HCT116 (cell line): ENCODE data around the gene RIPOR2. TPM values are rescaled to one million over a fixed set of nuclear protein-coding genes. Genes with fewer than 3 reads are reported as not detected.

Experiments
- ATAC-seq: fragments of 200-7000 bp; cut with Tn5 transposase; 2 replicates; pipeline ENCODE4 v1.9.1; 2020; ENCODE audit warnings: mild to moderate bottlenecking, moderate library complexity
- BruUV-seq: library from RNA; stranded (reverse); fragments of 400-500 nt; replicated peaks from 2 replicates; lab custom pipeline; 2021; lab: Mats Ljungman, UMichigan
- CTCF ChIA-PET: fragments of 300-600 bp; sonication (Branson Sonifier 250); formaldehyde crosslinking; loops from one replicate; lab custom pipeline; 2021; ENCODE audit warnings: antibody characterized with exemption; lab: Charles Lee
- POLR2A ChIA-PET: fragments of 300-600, 350-600 bp; sonication (Branson Sonifier 250); formaldehyde crosslinking; loops from one replicate; lab custom pipeline; 2021; ENCODE audit warnings: antibody characterized with exemption; lab: Charles Lee
- RAD21 ChIA-PET, 2 experiments: fragments of 300-600 bp; sonication (Branson Sonifier 250); formaldehyde crosslinking; loops; one replicate each; lab custom pipeline; 2023; ENCODE audit warnings: low total read pairs in 2 of 2; ENCODE audit not compliant: uncharacterized antibody in 2 of 2, unreplicated experiment in 2 of 2, low non-redundant PET in 1 of 2; lab: Charles Lee
- DNase-seq: peaks from one replicate; pipeline ENCODE4 v3.0.0-alpha.2; 2010; ENCODE audit warnings: low read depth, low spot score
- H2AFZ ChIP-seq: fragments of 200-600 bp; shearing (Covaris generic), sonication (generic); 2 replicates; pipeline ENCODE4 v1.6.1; 2017; ENCODE audit warnings: low read depth, mixed run types, mixed read lengths, antibody characterized with exemption, low read length; ENCODE audit not compliant: poor library complexity, severe bottlenecking
- H3K27ac ChIP-seq: 2 replicates; pipeline ENCODE4 v1.5.1; 2012; ENCODE audit warnings: low read depth, low read length
- H3K27me3 ChIP-seq: fragments of 200-600 bp; sonication (generic); 2 replicates; pipeline ENCODE4 v1.6.1; 2016; ENCODE audit warnings: mixed run types, low read length, mixed read lengths; ENCODE audit not compliant: insufficient read depth
- H3K36me3 ChIP-seq, 2 experiments: fragments of 200-500 bp in 1 of 2; fragments of 200-600 bp in 1 of 2; sonication (Bioruptor generic) in 1 of 2; sonication (generic) in 1 of 2; 2 replicates each; pipeline versions ENCODE4 v1.5.1 to v1.6.1; 2014 to 2016; ENCODE audit warnings: low read length in 2 of 2, inconsistent platforms in 1 of 2, mixed read lengths in 1 of 2, mixed run types in 1 of 2; ENCODE audit not compliant: insufficient read depth in 2 of 2, control insufficient read depth in 1 of 2
- H3K4me1 ChIP-seq, 2 experiments: fragments of 200-600 bp in 1 of 2; sonication (generic) in 1 of 2; 2 replicates each; pipeline versions ENCODE4 v1.5.1 to v1.6.1; 2012 to 2017; ENCODE audit warnings: low read length in 2 of 2, inconsistent platforms in 1 of 2, mild to moderate bottlenecking in 1 of 2, mixed read lengths in 1 of 2, mixed run types in 1 of 2, moderate library complexity in 1 of 2; ENCODE audit not compliant: insufficient read depth in 2 of 2, control insufficient read depth in 1 of 2
- H3K4me2 ChIP-seq: fragments of 200-600 bp; sonication (generic); 2 replicates; pipeline ENCODE4 v1.6.1; 2017; ENCODE audit warnings: mixed run types, low read length, mixed read lengths
- H3K4me3 ChIP-seq, 2 experiments: fragments of 200-600 bp in 1 of 2; sonication (generic) in 1 of 2; replicated peaks in 1 of 2; 2 replicates each; pipeline ENCODE4 v1.5.1; 2011 to 2016; ENCODE audit warnings: low read length in 2 of 2, control low read depth in 1 of 2, low read depth in 1 of 2, mild to moderate bottlenecking in 1 of 2, mixed read lengths in 1 of 2, mixed run types in 1 of 2
- H3K79me2 ChIP-seq: fragments of 200-600 bp; sonication (generic); 2 replicates; pipeline ENCODE4 v1.6.1; 2017; ENCODE audit warnings: mild to moderate bottlenecking, mixed run types, low read length, moderate library complexity, mixed read lengths; ENCODE audit not compliant: insufficient read depth
- H3K9ac ChIP-seq: fragments of 200-600 bp; sonication (generic); 2 replicates; pipeline ENCODE4 v1.6.1; 2016; ENCODE audit warnings: low read length, mixed read lengths
- H3K9me2 ChIP-seq: fragments of 200-600 bp; sonication (generic), shearing (Covaris generic); 2 replicates; pipeline ENCODE4 v1.6.1; 2017; ENCODE audit warnings: mixed run types, mild to moderate bottlenecking, moderate library complexity; ENCODE audit not compliant: insufficient read depth
- H3K9me3 ChIP-seq, 2 experiments: fragments of 200-500 bp in 1 of 2; fragments of 200-600 bp in 1 of 2; sonication (Bioruptor generic) in 1 of 2; sonication (generic) in 1 of 2; 2 replicates each; pipeline ENCODE4 v1.6.1; 2014 to 2017; ENCODE audit warnings: low read length in 2 of 2, mixed read lengths in 2 of 2, inconsistent platforms in 1 of 2, low read depth in 1 of 2, mild to moderate bottlenecking in 1 of 2, mixed run types in 1 of 2, moderate library complexity in 1 of 2; ENCODE audit not compliant: control insufficient read depth in 1 of 2, insufficient read depth in 1 of 2
- H4K20me1 ChIP-seq: fragments of 200-600 bp; sonication (generic), shearing (Covaris generic); 2 replicates; pipeline ENCODE4 v1.6.1; 2017; ENCODE audit warnings: mixed run types, mild to moderate bottlenecking, moderate library complexity; ENCODE audit not compliant: insufficient read depth
- CEBPB ChIP-seq: IDR thresholded peaks from 2 replicates; pipeline ENCODE4 v1.6.1; 2012; ENCODE audit warnings: low read depth
- ELF1 ChIP-seq: IDR thresholded peaks from 2 replicates; pipeline ENCODE4 v1.6.1; 2012; ENCODE audit warnings: low read depth, borderline replicate concordance
- EZH2 ChIP-seq: fragments of 200-600 bp; sonication (generic); IDR thresholded peaks from 2 replicates; pipeline ENCODE4 v1.6.1; 2017; ENCODE audit warnings: antibody characterized with exemption, mixed run types
- RAD21 ChIP-seq: IDR thresholded peaks from 2 replicates; pipeline ENCODE4 v1.6.1; 2012; ENCODE audit warnings: low read depth, mild to moderate bottlenecking
- TCF7L2 ChIP-seq: IDR thresholded peaks from 2 replicates; pipeline ENCODE4 v1.7.0; 2011; ENCODE audit warnings: borderline replicate concordance, inconsistent platforms; ENCODE audit not compliant: insufficient read depth, insufficient read length; ENCODE audit errors: extremely low read depth
- YY1 ChIP-seq: IDR thresholded peaks from 2 replicates; pipeline ENCODE4 v1.6.1; 2011; ENCODE audit warnings: low read length, low read depth, moderate library complexity, mild to moderate bottlenecking; ENCODE audit not compliant: insufficient replicate concordance; ENCODE audit errors: extremely low read depth
- intact Hi-C: fragments of 100-400 bp; cut with micrococcal nuclease; formaldehyde crosslinking; loops from 2 replicates; pipeline ENCODE4 v1.10.0; 2022
- total RNA-seq: library from RNA; stranded (reverse); gene quantifications from one replicate; pipeline ENCODE4 v1.2.1, GENCODE V29; 2021; ENCODE audit not compliant: unreplicated experiment
- TF ChIP-seq, protein P1 (sequence below): IDR thresholded peaks from 2 replicates; pipeline ENCODE4 v1.6.1; 2012; ENCODE audit warnings: low read depth
- TF ChIP-seq, protein P2 (sequence below): IDR thresholded peaks from 2 replicates; pipeline ENCODE4 v1.6.1; 2011; ENCODE audit warnings: mild to moderate bottlenecking, low read length, moderate library complexity; ENCODE audit not compliant: insufficient replicate concordance; ENCODE audit errors: extremely low read depth

Gene RIPOR2
- total RNA-seq, 1 experiment from 2014 or later = 0.44 TPM

DNA sequence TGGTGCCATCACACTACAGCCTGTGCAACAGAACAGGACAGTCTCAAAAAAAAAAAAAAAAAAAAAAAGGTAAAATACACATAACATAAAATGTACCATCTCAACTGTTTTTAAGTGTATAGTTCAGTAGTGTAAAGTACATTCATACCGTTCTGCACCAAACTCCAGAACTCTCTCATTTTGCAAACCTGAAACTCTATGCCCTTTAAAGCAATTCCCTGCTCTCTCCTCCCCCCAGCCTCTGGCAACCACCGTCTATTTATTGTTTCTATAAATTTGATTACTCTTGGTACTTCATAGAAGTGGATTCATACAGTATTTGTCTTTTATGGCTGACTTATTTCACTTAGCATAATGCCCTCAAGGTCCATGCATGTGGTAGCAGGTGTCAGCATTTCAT is 12.9 kb downstream of the RIPOR2 start:
- no peak overlapping the region for H3K4me2 ChIP-seq
- ATAC-seq (no peak), DNase-seq (no peak)
- CTCF ChIA-PET = no interaction called here
- H3K9me2 ChIP-seq = no peaks in the 10 kb centered on the region
- no peak overlapping the region for H3K27ac ChIP-seq
- H3K4me1 ChIP-seq = no peaks in the 10 kb centered on the region
- no peaks in the 10 kb centered on the region for H3K36me3 ChIP-seq
- RAD21 ChIA-PET = no interaction called here
- BruUV-seq = no TSS peak
- POLR2A ChIA-PET = no interaction called here
- H4K20me1 ChIP-seq = no peaks in the 10 kb centered on the region
- TF ChIP-seq, protein P1, sequence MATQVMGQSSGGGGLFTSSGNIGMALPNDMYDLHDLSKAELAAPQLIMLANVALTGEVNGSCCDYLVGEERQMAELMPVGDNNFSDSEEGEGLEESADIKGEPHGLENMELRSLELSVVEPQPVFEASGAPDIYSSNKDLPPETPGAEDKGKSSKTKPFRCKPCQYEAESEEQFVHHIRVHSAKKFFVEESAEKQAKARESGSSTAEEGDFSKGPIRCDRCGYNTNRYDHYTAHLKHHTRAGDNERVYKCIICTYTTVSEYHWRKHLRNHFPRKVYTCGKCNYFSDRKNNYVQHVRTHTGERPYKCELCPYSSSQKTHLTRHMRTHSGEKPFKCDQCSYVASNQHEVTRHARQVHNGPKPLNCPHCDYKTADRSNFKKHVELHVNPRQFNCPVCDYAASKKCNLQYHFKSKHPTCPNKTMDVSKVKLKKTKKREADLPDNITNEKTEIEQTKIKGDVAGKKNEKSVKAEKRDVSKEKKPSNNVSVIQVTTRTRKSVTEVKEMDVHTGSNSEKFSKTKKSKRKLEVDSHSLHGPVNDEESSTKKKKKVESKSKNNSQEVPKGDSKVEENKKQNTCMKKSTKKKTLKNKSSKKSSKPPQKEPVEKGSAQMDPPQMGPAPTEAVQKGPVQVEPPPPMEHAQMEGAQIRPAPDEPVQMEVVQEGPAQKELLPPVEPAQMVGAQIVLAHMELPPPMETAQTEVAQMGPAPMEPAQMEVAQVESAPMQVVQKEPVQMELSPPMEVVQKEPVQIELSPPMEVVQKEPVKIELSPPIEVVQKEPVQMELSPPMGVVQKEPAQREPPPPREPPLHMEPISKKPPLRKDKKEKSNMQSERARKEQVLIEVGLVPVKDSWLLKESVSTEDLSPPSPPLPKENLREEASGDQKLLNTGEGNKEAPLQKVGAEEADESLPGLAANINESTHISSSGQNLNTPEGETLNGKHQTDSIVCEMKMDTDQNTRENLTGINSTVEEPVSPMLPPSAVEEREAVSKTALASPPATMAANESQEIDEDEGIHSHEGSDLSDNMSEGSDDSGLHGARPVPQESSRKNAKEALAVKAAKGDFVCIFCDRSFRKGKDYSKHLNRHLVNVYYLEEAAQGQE = no peak
- TF ChIP-seq CEBPB = no peak
- TF ChIP-seq RAD21 = no peak
- no peak for TF ChIP-seq ELF1
- TF ChIP-seq TCF7L2 = no peak
- TF ChIP-seq, protein P2, sequence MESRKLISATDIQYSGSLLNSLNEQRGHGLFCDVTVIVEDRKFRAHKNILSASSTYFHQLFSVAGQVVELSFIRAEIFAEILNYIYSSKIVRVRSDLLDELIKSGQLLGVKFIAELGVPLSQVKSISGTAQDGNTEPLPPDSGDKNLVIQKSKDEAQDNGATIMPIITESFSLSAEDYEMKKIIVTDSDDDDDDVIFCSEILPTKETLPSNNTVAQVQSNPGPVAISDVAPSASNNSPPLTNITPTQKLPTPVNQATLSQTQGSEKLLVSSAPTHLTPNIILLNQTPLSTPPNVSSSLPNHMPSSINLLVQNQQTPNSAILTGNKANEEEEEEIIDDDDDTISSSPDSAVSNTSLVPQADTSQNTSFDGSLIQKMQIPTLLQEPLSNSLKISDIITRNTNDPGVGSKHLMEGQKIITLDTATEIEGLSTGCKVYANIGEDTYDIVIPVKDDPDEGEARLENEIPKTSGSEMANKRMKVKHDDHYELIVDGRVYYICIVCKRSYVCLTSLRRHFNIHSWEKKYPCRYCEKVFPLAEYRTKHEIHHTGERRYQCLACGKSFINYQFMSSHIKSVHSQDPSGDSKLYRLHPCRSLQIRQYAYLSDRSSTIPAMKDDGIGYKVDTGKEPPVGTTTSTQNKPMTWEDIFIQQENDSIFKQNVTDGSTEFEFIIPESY = no peak
- no peak for TF ChIP-seq EZH2
- no peak for TF ChIP-seq YY1
- no peaks in the 10 kb centered on the region for H3K9me3 ChIP-seq
- no peak overlapping the region for H2AFZ ChIP-seq
- no peak overlapping the region for H3K9ac ChIP-seq
- no peaks in the 10 kb centered on the region for H3K79me2 ChIP-seq
- intact Hi-C loops = no loop called here
- H3K27me3 ChIP-seq = no peaks in the 10 kb centered on the region
- no peak overlapping the region for H3K4me3 ChIP-seq
